Activated CD8-positive, alpha-beta memory T cell treated with anti-CD3 and anti-CD28 coated beads, Interleukin-2, amount 50 U/mL, for 1 hour (primary cell): Measurements from ENCODE around the gene RGS3.
"Not testable (repeated sequence)": the region's sequence is repeated elsewhere in the genome, so short reads cannot be mapped to it uniquely, and the experiment has no call there.

Experiments
- DNase-seq: peaks from one replicate; pipeline ENCODE4 v3.0.0-alpha.2; 2020; ENCODE audit errors: extremely low read depth

RGS3 gene

GRCh38 chr9:113635586-113635985, 172.1 kb downstream of the RGS3 start:
- no peak for DNase-seq

DNA sequence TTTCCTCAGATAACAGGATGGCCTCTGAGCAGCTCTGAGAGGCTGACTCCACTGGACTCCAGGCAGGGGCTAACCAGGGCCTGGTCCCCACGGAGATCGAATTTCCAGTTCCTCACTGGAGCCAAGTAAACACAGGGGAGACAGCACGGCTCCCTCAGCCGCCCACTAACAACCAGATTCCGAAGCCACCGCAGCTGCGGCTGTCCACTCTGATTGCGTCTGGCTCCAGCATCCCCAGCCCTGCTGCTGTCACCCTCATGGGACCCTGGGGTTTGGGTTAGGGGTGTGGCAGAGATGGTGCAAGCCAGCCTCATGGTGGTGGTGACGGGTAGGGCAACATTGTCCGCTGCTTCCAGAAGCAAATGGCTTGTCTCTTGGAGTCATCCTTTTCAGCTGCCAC, 172.6 kb downstream of the RGS3 start:
- no peak for DNase-seq

DNA sequence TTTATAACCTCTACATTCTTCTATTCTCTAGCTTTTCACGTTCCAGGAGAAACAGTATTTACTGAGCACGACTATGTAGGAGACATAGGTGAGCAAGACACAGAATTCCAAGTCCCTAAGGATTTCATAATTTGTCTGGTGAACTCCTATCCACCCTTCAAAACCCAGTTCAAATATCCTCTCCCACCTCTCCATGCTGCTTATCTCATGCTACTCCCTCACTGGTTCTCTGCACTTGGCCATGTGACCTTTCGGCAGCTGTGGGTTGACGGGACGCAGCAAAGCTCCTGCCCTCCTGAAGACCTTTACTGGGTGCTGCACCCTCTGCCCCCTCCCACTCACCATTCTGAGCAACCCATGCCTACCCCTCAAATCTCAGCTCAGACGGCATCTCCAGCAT, 173.2 kb downstream of the RGS3 start:
- DNase-seq, result no peak

GRCh38 chr9:113638490-113638889, 175.0 kb downstream of the RGS3 start:
- DNase-seq, result no peak

- DNase-seq, result no peak
These were observed 175.4 kb downstream of the RGS3 start for GRCh38 chr9:113638897-113639296.

GRCh38 chr9:113639411-113639970, 176.0 kb downstream of the RGS3 start:
- DNase-seq, result not testable (repeated sequence)

GRCh38 chr9:113640418-113640817, 176.9 kb downstream of the RGS3 start:
- no peak for DNase-seq

DNA sequence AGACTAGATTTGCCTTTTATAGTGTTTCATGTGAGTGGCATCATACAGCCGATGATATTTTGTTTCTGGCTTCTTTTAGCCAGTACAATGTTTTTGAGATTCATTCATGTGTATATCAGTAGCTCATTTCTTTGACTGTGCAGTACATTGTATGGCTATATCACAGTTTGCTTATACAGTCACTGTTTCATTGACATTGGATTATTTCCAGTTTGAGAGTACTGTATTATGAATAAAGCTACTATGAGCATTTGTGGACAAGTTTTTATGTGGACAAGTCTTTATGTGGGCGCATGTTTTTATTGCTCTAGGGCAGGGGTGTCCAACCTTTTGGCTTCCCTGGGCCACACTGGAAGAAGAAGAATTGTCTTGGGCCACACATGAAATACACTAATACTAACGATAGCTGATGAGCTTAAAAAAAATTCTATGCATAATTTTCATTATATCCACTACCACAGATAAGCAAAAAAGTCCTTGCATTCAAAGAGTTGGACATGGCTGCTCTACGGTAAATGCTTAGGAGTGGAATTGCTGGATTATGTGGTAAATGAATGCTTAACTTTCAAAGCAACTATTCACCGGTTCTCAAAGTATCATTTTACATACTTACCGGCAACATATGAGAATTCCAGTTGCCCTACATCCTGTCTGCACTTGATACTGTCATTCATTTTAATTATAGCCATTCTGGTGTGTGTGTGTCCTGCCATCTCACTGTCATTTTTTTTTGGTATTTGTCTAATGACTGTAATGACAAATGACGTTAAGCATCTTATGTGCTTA, 177.8 kb downstream of the RGS3 start:
- DNase-seq, result no peak

DNA sequence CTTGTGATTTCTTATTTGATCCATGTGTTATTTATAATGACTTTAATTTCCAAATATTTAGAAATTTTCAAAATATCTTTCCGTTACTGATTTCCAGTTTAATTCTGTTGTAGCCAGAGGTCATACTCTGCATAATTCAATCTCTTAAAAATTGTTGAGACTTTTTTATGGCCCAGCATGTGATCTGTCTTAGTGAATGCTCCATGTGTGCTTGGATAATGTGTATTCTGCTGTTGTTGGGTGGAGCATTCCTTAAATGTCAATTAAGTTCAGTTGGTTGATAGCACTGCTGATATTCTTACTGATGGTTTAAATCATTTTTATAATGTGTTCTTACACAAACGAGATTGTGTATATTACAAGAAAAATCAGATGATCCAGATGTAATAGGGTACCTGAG, 180.8 kb downstream of the RGS3 start:
- no peak for DNase-seq

DNA sequence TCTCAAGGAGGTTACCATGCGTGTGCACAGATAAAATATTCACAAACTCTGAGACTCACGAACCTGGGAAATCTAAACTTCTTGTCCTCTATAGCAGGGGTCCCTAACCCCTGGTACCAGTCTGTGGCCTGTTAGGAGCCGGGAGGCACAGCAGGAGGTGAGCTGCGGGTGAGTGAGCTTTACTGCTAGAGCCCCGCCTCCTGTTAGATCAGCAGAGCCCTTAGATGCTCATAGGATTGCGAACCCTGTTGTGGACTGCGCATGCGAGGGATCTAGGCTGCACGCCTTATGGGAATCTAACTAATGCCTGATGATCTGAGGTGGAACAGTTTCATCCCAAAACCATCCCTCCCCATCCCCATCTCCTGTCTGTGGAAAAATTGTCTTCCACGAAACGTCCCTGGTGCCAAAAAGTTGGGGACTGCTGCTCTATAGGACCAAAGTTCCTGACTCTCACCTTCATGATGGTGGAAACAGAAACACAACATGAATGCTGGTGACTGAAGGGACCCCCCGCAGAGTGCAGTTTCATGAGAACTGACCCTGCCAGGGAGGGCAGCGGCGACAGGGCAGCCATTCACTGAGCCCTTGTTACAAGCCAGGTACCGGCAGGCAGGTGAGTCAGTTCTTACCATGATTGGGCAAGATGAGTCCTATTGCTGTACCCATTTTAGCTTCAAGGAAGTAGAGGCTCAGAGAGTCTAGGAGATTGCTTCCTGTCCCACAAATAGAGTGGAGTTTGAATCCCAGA, 181.9 kb downstream of the RGS3 start:
- DNase-seq, result no peak

- DNase-seq, result no peak
These were observed 182.4 kb downstream of the RGS3 start for GRCh38 chr9:113645978-113646253.

DNA sequence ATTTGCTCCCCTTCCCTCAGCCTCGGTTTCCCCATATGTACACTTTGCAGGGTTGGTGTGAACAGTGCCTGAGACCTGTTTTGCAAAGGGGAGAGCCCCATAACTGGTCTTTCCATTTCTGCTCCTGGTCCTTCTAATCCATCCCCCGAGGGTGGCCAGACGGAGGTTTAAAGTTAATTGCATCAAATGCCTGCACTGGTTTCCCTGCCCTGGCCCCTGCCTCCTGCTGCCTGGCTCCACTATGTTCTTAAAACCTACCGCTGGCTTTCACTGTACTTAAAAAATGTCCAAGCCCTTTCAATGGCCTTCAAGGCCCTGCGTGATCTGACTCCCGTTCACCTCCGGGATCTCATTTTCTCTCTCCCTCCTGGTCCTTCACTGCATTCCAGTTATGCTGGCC, 183.0 kb downstream of the RGS3 start:
- DNase-seq, result no peak
